OCI-LY1 (cell line): ENCODE measurements around the gene RSRP1.

Experiments
- H2AFZ ChIP-seq: fragments of 200-600 bp; sonication (generic), shearing (Covaris generic); 2 replicates; pipeline ENCODE4 v1.6.0; 2014; ENCODE audit warnings: antibody characterized with exemption, mild to moderate bottlenecking, low read length
- H3F3A ChIP-seq: fragments of 200-600 bp; sonication (generic), shearing (Covaris generic); 2 replicates; pipeline ENCODE4 v1.6.0; 2014; ENCODE audit warnings: mild to moderate bottlenecking, antibody characterized with exemption, low read length, moderate library complexity; ENCODE audit not compliant: insufficient read depth
- H3K27ac ChIP-seq: fragments of 200-600 bp; sonication (generic); 2 replicates; pipeline ENCODE4 v1.5.1; 2014; ENCODE audit warnings: low read length, mixed run types, mild to moderate bottlenecking, low read depth; ENCODE audit not compliant: poor library complexity, severe bottlenecking
- H3K27me3 ChIP-seq: fragments of 200-600 bp; sonication (generic); 2 replicates; pipeline ENCODE4 v1.6.0; 2014; ENCODE audit warnings: antibody characterized with exemption, mild to moderate bottlenecking, low read length, moderate library complexity; ENCODE audit not compliant: insufficient read depth
- H3K36me3 ChIP-seq: fragments of 200-600 bp; sonication (generic); 2 replicates; pipeline ENCODE4 v1.6.1; 2014; ENCODE audit warnings: mild to moderate bottlenecking, antibody characterized with exemption, low read length, moderate library complexity, mixed read lengths; ENCODE audit not compliant: insufficient read depth
- H3K4me1 ChIP-seq: fragments of 200-600 bp; sonication (generic); 2 replicates; pipeline ENCODE4 v1.5.1; 2014; ENCODE audit warnings: mild to moderate bottlenecking, low read length, moderate library complexity; ENCODE audit not compliant: insufficient read depth, severe bottlenecking
- H3K4me2 ChIP-seq: fragments of 200-600 bp; sonication (generic), shearing (Covaris generic); 2 replicates; pipeline ENCODE4 v1.6.1; 2014; ENCODE audit warnings: low read length
- H3K4me3 ChIP-seq: fragments of 200-600 bp; sonication (generic); 2 replicates; pipeline ENCODE4 v1.5.1; 2014; ENCODE audit warnings: low read length, low read depth, mild to moderate bottlenecking, mixed read lengths; ENCODE audit not compliant: poor library complexity, severe bottlenecking
- H3K79me2 ChIP-seq: fragments of 200-600 bp; shearing (Covaris generic); 2 replicates; pipeline ENCODE4 v1.6.1; 2016; ENCODE audit warnings: mixed run types, low read length, mixed read lengths; ENCODE audit not compliant: insufficient read depth
- H3K9ac ChIP-seq: fragments of 200-600 bp; sonication (generic), shearing (Covaris generic); 2 replicates; pipeline ENCODE4 v1.6.1; 2014; ENCODE audit warnings: mild to moderate bottlenecking, low read length, mixed read lengths
- H3K9me2 ChIP-seq: fragments of 200-600 bp; sonication (generic), shearing (Covaris generic); 2 replicates; pipeline ENCODE4 v1.6.1; 2014; ENCODE audit warnings: low read depth, mild to moderate bottlenecking, low read length, mixed read lengths
- H3K9me3 ChIP-seq: fragments of 200-600 bp; shearing (Covaris generic); 2 replicates; pipeline ENCODE4 v1.6.1; 2014; ENCODE audit warnings: low read length, mixed read lengths
- H4K20me1 ChIP-seq: fragments of 200-600 bp; sonication (generic), shearing (Covaris generic); 2 replicates; pipeline ENCODE4 v1.6.0; 2016; ENCODE audit warnings: mild to moderate bottlenecking, low read length; ENCODE audit not compliant: insufficient read depth
- CTCF ChIP-seq: fragments of 200-600 bp; sonication (generic), shearing (Covaris generic); IDR thresholded peaks from 2 replicates; pipeline ENCODE4 v1.5.1; 2017; ENCODE audit warnings: mild to moderate bottlenecking, antibody characterized with exemption, low read length, moderate library complexity, mixed read lengths
- EZH2 ChIP-seq: fragments of 200-600 bp; sonication (generic), shearing (Covaris generic); IDR thresholded peaks from 2 replicates; pipeline ENCODE4 v1.8.0; 2017; ENCODE audit warnings: borderline replicate concordance, mixed run types, mild to moderate bottlenecking, antibody characterized with exemption, low read length, moderate library complexity, mixed read lengths

RSRP1 gene

GRCh38 chr1:25245393-25245792, 1.9 kb downstream of the RSRP1 start:
- H4K20me1 ChIP-seq = peaks cover 2% of the 10 kb centered on the region; the same call in 1 of the 2 replicates
- H3K4me1 ChIP-seq = peaks cover 36% of the 10 kb centered on the region
- TF ChIP-seq EZH2 (no peak), CTCF (no peak)
- H3K9me2 ChIP-seq = no peaks in the 10 kb centered on the region
- no peak overlapping the region for H3K27ac ChIP-seq
- H3K9ac ChIP-seq = peak overlapping the region; percentile 87; the same call in 1 of the 2 replicates
- 0 out of 2 replicates have a peak, but pooled peaks cover 6% of the 10 kb centered on the region for H3F3A ChIP-seq
- H3K79me2 ChIP-seq = peaks cover 24% of the 10 kb centered on the region
- H3K9me3 ChIP-seq = no peaks in the 10 kb centered on the region
- no peak overlapping the region for H2AFZ ChIP-seq
- H3K4me2 ChIP-seq = peak overlapping the region; percentile 77
- H3K4me3 ChIP-seq = peak overlapping the region; percentile 84
- H3K36me3 ChIP-seq = peaks cover 58% of the 10 kb centered on the region
- H3K27me3 ChIP-seq = no peaks in the 10 kb centered on the region

DNA sequence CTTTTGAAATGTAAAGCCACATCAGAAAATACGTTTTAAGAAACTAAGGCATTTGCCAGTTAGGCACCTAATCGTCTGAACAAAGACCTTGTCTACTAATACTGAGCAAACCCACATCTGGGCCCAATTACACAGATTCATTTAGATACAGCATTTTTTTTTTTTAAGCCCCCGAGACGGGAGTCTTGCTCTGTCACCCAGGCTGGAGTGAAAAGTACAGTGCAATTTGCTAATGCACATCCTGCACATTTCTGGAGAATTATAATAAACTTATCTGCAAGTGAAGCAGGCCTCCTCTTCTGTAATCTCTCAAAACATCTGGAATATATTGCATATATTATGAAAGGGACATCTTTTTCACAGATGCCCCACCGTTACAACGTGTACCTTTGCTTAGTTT, 3.3 kb downstream of the RSRP1 start:
- H3K9me2 ChIP-seq = no peaks in the 10 kb centered on the region
- H3K27ac ChIP-seq = no peak overlapping the region
- no peak overlapping the region for H3K4me3 ChIP-seq
- no peak overlapping the region for H3K9ac ChIP-seq
- no peaks in the 10 kb centered on the region for H3K27me3 ChIP-seq
- no peak overlapping the region for H3K4me2 ChIP-seq
- H3K4me1 ChIP-seq = peaks cover 49% of the 10 kb centered on the region
- no peaks in the 10 kb centered on the region for H3K9me3 ChIP-seq
- peaks cover 58% of the 10 kb centered on the region for H3K36me3 ChIP-seq
- no peak overlapping the region for H2AFZ ChIP-seq
- TF ChIP-seq CTCF (no peak), EZH2 (no peak)
- peaks cover 24% of the 10 kb centered on the region for H3K79me2 ChIP-seq
- H3F3A ChIP-seq = 0 out of 2 replicates have a peak, but pooled peaks cover 6% of the 10 kb centered on the region
- H4K20me1 ChIP-seq = peaks cover 2% of the 10 kb centered on the region; the same call in 1 of the 2 replicates

- Histone ChIP-seq H3K9ac (peak overlapping the region; percentile 58), H3F3A (peaks cover 12% of the 10 kb centered on the region; the same call in 1 of the 2 replicates), H4K20me1 (no peaks in the 10 kb centered on the region), H3K9me2 (no peaks in the 10 kb centered on the region), H3K4me3 (peak overlapping the region; percentile 57), H3K79me2 (0 out of 2 replicates have a peak, but pooled peaks cover 6% of the 10 kb centered on the region), H3K4me1 (peaks cover 62% of the 10 kb centered on the region), H3K27me3 (no peaks in the 10 kb centered on the region), H2AFZ (no peak overlapping the region), H3K4me2 (peak overlapping the region; percentile 79), H3K27ac (peak overlapping the region; percentile 89), H3K9me3 (no peaks in the 10 kb centered on the region), H3K36me3 (peaks cover 42% of the 10 kb centered on the region)
- TF ChIP-seq CTCF (peak; percentile 63), EZH2 (no peak)
These were observed 7.3 kb downstream of the RSRP1 start for GRCh38 chr1:25239681-25240541.
